Adrenal gland (tissue), 5 donors: Measurements from ENCODE around the gene DHRS1.

Source experiments
- POLR2A ChIP-seq, 2 donors: fragments of 450-650 bp; IDR thresholded peaks; one replicate each; pipeline ENCODE4 v1.6.1; 2017; ENCODE audit warnings: antibody characterized with exemption in 2 of 2, mild to moderate bottlenecking in 2 of 2, moderate library complexity in 1 of 2
- TF ChIP-seq, protein P1 (sequence below), 6 experiments: fragments of 450-650 bp in 4 of 6; fragments of 200-600 bp in 2 of 6; sonication (generic) in 1 of 6; IDR thresholded peaks; 1 replicate in 5 of 6; 2 replicates in 1 of 6; pipeline versions ENCODE4 v1.5.1 to v1.8.0; 2016 to 2021; ENCODE audit warnings: antibody characterized with exemption in 6 of 6, mild to moderate bottlenecking in 2 of 6, moderate library complexity in 1 of 6
- donor health status: DM: no; HTN: no; CAD: no.

DNA sequence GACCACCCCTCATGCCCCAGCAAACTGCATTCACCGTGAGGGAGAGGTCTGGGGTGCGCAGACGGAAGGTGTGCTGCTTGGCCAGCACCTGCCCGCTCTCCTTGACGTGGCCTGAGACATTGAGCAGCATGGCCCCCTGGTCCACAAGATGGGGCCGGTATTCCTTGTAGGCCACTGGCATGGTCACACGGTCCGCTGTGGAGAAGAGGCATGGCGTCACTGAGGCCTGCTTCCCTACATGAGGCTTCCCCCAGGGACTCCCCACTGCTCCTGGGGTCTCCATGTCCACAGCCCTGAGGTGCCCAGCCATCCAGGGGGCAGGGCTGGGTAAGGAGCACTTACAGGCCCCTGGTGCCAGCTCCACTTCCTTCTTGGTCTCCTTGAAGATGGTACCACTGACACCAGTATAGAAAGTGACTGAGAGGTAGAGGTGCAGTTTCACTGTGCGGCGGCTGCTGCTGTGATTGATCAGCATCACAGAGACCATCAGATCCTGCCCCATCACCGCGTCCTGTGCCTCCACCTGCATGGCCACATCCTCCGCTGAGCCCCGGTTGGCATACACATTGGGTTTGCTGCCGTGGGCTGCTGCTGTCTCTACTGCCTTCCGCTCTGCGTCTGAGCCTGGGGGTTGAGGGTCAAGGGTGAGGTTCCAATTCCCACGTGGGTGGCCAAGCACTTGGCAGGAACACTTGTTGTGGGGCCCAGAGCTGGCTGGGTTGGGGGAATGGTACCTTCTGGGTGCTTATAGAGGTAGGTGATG, 44.8 kb downstream of the DHRS1 start:
- TF ChIP-seq, protein P1, sequence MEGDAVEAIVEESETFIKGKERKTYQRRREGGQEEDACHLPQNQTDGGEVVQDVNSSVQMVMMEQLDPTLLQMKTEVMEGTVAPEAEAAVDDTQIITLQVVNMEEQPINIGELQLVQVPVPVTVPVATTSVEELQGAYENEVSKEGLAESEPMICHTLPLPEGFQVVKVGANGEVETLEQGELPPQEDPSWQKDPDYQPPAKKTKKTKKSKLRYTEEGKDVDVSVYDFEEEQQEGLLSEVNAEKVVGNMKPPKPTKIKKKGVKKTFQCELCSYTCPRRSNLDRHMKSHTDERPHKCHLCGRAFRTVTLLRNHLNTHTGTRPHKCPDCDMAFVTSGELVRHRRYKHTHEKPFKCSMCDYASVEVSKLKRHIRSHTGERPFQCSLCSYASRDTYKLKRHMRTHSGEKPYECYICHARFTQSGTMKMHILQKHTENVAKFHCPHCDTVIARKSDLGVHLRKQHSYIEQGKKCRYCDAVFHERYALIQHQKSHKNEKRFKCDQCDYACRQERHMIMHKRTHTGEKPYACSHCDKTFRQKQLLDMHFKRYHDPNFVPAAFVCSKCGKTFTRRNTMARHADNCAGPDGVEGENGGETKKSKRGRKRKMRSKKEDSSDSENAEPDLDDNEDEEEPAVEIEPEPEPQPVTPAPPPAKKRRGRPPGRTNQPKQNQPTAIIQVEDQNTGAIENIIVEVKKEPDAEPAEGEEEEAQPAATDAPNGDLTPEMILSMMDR (IDR thresholded peaks at IDR 0.05): no peak
- no peak for TF ChIP-seq POLR2A (IDR thresholded peaks at IDR 0.05)
